NT2/D1 (cell line): ENCODE data around the gene TMEM14B.

Experiments
- YY1 ChIP-seq: IDR thresholded peaks from 2 replicates; pipeline ENCODE4 v1.6.1; 2011; ENCODE audit not compliant: insufficient read length, insufficient read depth
- ZNF274 ChIP-seq: IDR thresholded peaks from 2 replicates; pipeline ENCODE4 v1.6.1; 2011; ENCODE audit warnings: mild to moderate bottlenecking, low read depth, low read length

GRCh38 chr6:10769419-10769818 lies 21.8 kb downstream of the TMEM14B start:
- TF ChIP-seq ZNF274 (no peak), YY1 (no peak)
